ENCODE measurements around the gene RHBDF2. TPM values are rescaled to one million over a fixed set of nuclear protein-coding genes. Genes with fewer than 3 reads are reported as not detected.
A peak's percentile ranks its signal among the peaks of the same experiment; 100 is the strongest.

RHBDF2 gene
- total RNA-seq, 1 donor from 2014 or later = 0.79 TPM

DNA sequence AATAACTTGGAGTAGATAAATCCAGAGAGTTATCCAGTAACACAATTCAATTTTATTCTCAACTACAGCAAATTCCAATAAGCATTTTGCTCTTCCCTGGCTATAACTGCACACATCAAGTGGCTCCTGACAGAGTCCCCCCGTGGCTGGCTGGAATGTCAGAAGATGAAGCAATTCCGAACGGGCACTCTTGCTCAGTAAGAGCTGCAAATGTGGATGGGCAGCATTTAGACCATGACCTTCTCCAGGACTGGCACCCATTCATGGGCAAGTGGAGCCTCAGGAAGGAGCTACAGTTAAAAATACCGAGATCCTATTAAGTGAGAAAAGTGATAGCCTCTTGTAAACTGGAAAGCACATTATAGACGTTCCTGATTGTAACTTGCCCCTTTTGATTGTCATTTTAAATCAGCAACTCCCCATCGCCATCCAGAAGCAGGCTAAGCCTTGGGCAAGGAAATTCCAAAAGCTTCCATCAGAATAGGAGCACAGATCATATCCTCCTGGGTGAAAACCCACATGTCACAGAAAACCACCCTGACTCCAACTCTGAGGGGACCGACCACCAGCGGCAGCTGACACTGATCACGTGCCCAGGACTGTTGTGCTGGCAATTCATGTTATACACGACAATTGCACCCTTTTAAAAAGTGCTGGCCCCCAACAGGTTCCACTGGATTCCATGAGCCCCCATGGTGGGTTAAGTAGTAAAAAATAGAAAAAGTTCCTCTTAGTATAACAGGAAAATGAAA is 55.4 kb downstream of the RHBDF2 start:
- peaks cover 6% of the 10 kb centered on the region for H3K27me3 Mint-ChIP-seq (ENCODE audit: insufficient read depth, low read depth)
- Histone ChIP-seq H3K4me2 (no peak overlapping the region), H3K27me3 (no peaks in the 10 kb centered on the region), H3K4me3 (no peak overlapping the region), H3K79me2 (ENCODE audit: low read depth) (peaks cover 100% of the 10 kb centered on the region), H3K9me3 (ENCODE audit: low read depth) (no peaks in the 10 kb centered on the region), H3K9ac (no peak overlapping the region), H2AFZ (replicated peaks) (no peak overlapping the region), H3K36me3 (no peaks in the 10 kb centered on the region), H3F3A (ENCODE audit: low read depth) (peaks cover 10% of the 10 kb centered on the region), H3K27ac (no peak overlapping the region), H4K20me1 (ENCODE audit: low read depth) (peaks cover 100% of the 10 kb centered on the region), H3K4me1 (peaks cover 30% of the 10 kb centered on the region)
- DNase-seq (ENCODE audit: low spot score) = no peak
- H3K4me3 Mint-ChIP-seq = peak overlapping the region; percentile 44
- no peak overlapping the region for H3K27ac Mint-ChIP-seq
- TF ChIP-seq EZH2phosphoT487 (IDR thresholded peaks at IDR 0.05) = no peak
- TF ChIP-seq EZH2 (IDR thresholded peaks at IDR 0.05) = no peak
- no peaks in the 10 kb centered on the region for H3K9me3 Mint-ChIP-seq
- peaks cover 9% of the 10 kb centered on the region for H3K36me3 Mint-ChIP-seq
- H3K4me1 Mint-ChIP-seq = peaks cover 86% of the 10 kb centered on the region

DNA sequence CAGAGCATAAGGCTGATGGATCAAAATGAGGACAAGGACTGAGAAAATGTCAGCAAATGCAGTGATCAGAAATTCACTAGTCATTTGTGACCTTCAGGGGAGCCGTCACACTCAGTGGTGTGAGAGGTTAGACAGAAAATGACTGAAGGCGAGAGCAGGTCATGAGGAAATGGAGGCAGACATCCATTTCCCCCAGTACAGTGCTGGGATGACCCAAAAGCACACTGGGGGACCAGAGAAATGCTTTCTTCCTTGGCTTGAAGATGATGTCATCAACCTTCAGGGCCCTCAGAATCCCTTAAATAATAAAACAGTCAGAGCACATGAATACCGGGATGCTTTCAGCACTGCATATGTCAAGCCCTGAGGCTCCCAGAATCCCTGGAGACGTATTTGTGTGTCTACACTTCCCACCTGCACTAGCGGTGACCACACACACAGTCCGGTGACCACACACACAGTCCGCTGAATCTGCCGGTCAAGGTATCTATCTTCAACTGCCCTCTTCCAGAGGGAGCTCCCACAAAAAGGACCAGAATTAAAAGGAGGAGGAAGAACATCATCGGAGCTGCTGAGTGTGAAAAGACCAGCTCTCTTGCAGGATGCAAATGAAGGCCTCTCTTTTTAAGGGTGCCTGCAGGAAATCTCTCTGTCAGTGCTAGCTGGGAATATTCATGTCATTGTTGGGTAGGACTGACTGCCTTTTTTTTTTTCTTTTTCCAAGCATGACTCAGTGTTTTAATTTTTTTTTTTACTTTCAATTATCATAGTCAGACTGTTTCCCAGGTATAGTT is 56.5 kb downstream of the RHBDF2 start:
- no peak overlapping the region for H3K27ac ChIP-seq
- Mint-ChIP-seq H3K9me3 (no peaks in the 10 kb centered on the region), H3K27ac (no peak overlapping the region), H3K4me3 (peak overlapping the region; percentile 61), H3K27me3 (ENCODE audit: insufficient read depth, low read depth) (peaks cover 2% of the 10 kb centered on the region), H3K36me3 (peaks cover 5% of the 10 kb centered on the region), H3K4me1 (peaks cover 77% of the 10 kb centered on the region)
- no peaks in the 10 kb centered on the region for H3K9me3 ChIP-seq (ENCODE audit: low read depth)
- peaks cover 100% of the 10 kb centered on the region for H3K79me2 ChIP-seq (ENCODE audit: low read depth)
- H3K4me1 ChIP-seq = peaks cover 27% of the 10 kb centered on the region
- peaks cover 100% of the 10 kb centered on the region for H4K20me1 ChIP-seq (ENCODE audit: low read depth)
- H3K36me3 ChIP-seq = no peaks in the 10 kb centered on the region
- H3K27me3 ChIP-seq = no peaks in the 10 kb centered on the region
- TF ChIP-seq EZH2phosphoT487 (IDR thresholded peaks at IDR 0.05) (no peak), EZH2 (IDR thresholded peaks at IDR 0.05) (no peak)
- TF ChIP-seq, protein P1, sequence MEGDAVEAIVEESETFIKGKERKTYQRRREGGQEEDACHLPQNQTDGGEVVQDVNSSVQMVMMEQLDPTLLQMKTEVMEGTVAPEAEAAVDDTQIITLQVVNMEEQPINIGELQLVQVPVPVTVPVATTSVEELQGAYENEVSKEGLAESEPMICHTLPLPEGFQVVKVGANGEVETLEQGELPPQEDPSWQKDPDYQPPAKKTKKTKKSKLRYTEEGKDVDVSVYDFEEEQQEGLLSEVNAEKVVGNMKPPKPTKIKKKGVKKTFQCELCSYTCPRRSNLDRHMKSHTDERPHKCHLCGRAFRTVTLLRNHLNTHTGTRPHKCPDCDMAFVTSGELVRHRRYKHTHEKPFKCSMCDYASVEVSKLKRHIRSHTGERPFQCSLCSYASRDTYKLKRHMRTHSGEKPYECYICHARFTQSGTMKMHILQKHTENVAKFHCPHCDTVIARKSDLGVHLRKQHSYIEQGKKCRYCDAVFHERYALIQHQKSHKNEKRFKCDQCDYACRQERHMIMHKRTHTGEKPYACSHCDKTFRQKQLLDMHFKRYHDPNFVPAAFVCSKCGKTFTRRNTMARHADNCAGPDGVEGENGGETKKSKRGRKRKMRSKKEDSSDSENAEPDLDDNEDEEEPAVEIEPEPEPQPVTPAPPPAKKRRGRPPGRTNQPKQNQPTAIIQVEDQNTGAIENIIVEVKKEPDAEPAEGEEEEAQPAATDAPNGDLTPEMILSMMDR (IDR thresholded peaks at IDR 0.05) = no peak
- DNase-seq (ENCODE audit: low spot score) = no peak
- no peak overlapping the region for H2AFZ ChIP-seq (replicated peaks)
- H3F3A ChIP-seq (ENCODE audit: low read depth) = peaks cover 10% of the 10 kb centered on the region
- no peak overlapping the region for H3K9ac ChIP-seq
- no peak overlapping the region for H3K4me3 ChIP-seq
- H3K4me2 ChIP-seq = no peak overlapping the region

DNA sequence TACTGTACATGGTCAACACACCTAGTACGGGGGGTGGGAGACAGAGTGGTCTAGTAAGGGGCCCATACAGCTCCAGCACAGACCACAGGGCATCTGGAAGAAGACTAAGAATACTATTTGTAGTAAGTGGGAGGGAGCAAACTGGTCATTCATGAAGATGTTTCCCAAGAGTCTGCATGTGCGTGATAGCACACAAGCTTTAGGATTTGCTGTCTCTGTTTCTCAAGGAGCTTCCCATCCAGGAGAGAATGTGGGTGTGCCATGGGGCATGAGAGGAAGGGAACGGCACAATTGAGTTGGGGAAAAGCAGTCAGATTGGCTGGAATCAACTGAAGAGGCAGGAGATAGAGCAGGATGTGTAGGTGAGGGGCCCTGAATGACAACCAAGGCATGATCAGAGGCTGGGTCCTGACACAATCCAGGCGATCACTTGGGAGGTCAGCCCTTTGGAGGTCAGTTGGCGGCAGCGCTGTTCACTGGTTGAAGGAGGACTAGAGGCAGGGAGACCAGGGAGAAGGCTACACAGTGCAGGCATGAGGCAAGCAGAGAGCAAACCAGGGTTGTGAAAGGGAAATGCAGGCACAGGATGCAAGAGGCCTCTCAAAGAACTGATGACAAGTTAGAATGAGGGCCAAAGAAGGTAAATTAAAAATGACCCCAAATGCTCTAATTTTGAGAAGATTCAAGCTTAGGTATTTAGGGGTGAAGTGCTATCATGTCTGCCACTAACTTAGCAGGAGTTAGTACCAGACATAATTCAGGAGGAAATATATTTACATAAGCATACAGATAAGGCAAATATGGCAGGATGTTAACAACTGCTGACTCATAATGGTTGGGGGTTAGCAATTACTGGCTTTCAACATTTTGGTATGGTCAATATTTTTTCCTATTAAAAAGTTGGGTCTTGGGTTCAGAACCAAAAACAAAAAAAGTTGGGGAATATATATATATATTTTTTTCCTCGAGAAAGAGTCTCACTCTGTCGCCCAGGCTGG is 58.6 kb downstream of the RHBDF2 start:
- Mint-ChIP-seq H3K27ac (no peak overlapping the region), H3K36me3 (peaks cover 4% of the 10 kb centered on the region), H3K9me3 (no peaks in the 10 kb centered on the region), H3K4me3 (no peak overlapping the region), H3K27me3 (ENCODE audit: insufficient read depth, low read depth) (peaks cover 2% of the 10 kb centered on the region), H3K4me1 (peaks cover 71% of the 10 kb centered on the region)
- no peak for DNase-seq (ENCODE audit: low spot score)
- no peaks in the 10 kb centered on the region for H3K36me3 ChIP-seq
- H3K4me2 ChIP-seq = no peak overlapping the region
- H3K9ac ChIP-seq = no peak overlapping the region
- no peak overlapping the region for H3K4me3 ChIP-seq
- H3K4me1 ChIP-seq = peaks cover 27% of the 10 kb centered on the region
- no peak overlapping the region for H3K27ac ChIP-seq
- H3K79me2 ChIP-seq (ENCODE audit: low read depth) = peaks cover 100% of the 10 kb centered on the region
- H4K20me1 ChIP-seq (ENCODE audit: low read depth) = peaks cover 100% of the 10 kb centered on the region
- no peak overlapping the region for H2AFZ ChIP-seq (replicated peaks)
- H3F3A ChIP-seq (ENCODE audit: low read depth) = peaks cover 10% of the 10 kb centered on the region
- no peaks in the 10 kb centered on the region for H3K27me3 ChIP-seq
- H3K9me3 ChIP-seq (ENCODE audit: low read depth) = no peaks in the 10 kb centered on the region
- TF ChIP-seq EZH2 (IDR thresholded peaks at IDR 0.05) (no peak), EZH2phosphoT487 (IDR thresholded peaks at IDR 0.05) (no peak)
- TF ChIP-seq, protein P1 (IDR thresholded peaks at IDR 0.05) = no peak

Measured in neural progenitor cell (in vitro differentiated cells).